Activated naive CD4-positive, alpha-beta T cell treated with anti-CD3 and anti-CD28 coated beads, Interleukin-2, amount 50 U/mL, for 24 hours (primary cell): ENCODE measurements around the gene LCE3A.
"Not testable (repeated sequence)": the region's sequence is repeated elsewhere in the genome, so short reads cannot be mapped to it uniquely, and the experiment has no call there.

Source experiments
- H3K27ac Mint-ChIP-seq: one replicate; pipeline ENCODE4 v1.8.0; 2021; ENCODE audit warnings: mild to moderate bottlenecking, mixed read lengths
- H3K27me3 Mint-ChIP-seq: one replicate; pipeline ENCODE4 v1.8.0; 2021; ENCODE audit warnings: mixed read lengths
- H3K36me3 Mint-ChIP-seq: one replicate; pipeline ENCODE4 v1.8.0; 2021; ENCODE audit warnings: mixed read lengths
- H3K4me1 Mint-ChIP-seq: one replicate; pipeline ENCODE4 v1.8.0; 2021; ENCODE audit warnings: mixed read lengths
- H3K4me3 Mint-ChIP-seq: one replicate; pipeline ENCODE4 v1.8.0; 2021; ENCODE audit warnings: mild to moderate bottlenecking, mixed read lengths
- H3K9me3 Mint-ChIP-seq: one replicate; pipeline ENCODE4 v1.8.0; 2021; ENCODE audit warnings: mixed read lengths

LCE3A gene

GRCh38 chr1:152599934-152600333 is 23.0 kb downstream of the LCE3A start, which contains the start of gene LCE3C:
Gene LCE3C (plus strand): TSS chr1:152600234. CDS start chr1:152600732, 498 bp downstream.
- Mint-ChIP-seq H3K36me3 (no peaks in the 10 kb centered on the region), H3K4me3 (no peak within 1 kb of the TSS), H3K4me1 (no peaks in the 10 kb centered on the region), H3K27ac (no peak within 1 kb of the TSS), H3K9me3 (no peaks in the 10 kb centered on the region), H3K27me3 (no peaks in the 10 kb centered on the region)

DNA sequence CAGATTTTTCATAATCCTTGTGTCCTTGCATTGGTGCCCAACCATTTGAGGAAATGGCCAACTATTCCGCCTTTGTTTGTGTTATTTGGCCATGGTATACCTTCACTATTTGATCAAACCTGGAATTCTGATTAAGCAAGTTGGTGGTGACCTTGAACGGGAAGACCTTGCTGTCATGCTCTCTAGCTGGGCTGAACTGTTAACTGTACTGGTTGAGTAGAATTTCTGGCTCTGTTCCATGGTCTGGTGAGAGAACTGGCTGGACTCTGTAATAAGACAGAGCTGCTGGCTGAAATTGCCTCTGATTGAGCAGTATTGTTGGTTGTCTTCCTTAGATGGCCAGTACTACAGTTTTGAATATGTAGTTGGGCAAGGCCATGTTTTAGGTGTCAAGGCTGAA is 25.9 kb downstream of the LCE3A start:
- no peaks in the 10 kb centered on the region for H3K27me3 Mint-ChIP-seq
- H3K36me3 Mint-ChIP-seq = no peaks in the 10 kb centered on the region
- H3K27ac Mint-ChIP-seq = no peak overlapping the region
- H3K4me3 Mint-ChIP-seq = no peak overlapping the region
- no peaks in the 10 kb centered on the region for H3K4me1 Mint-ChIP-seq
- H3K9me3 Mint-ChIP-seq = no peaks in the 10 kb centered on the region

DNA sequence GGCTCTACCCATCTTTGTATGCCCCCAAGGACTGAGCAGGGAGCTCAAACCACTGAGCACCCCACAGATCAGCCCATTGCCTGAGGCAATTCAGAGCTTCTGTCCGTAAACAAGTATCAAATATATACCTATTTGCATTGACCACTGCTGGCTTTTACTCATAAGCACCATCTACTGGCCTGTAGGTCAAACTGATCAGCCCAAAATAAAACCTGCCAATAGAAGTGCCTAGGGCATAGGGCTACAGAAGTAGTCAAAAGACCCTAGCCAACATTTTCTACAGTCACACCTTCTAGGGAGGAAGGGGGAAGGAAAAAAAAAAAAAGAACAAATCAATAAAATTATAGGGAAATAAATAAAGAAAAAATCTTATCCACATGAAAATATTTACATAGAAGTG is 37.3 kb downstream of the LCE3A start:
- H3K4me1 Mint-ChIP-seq = no peaks in the 10 kb centered on the region
- peaks cover 6% of the 10 kb centered on the region for H3K27me3 Mint-ChIP-seq
- no peaks in the 10 kb centered on the region for H3K9me3 Mint-ChIP-seq
- no peak overlapping the region for H3K4me3 Mint-ChIP-seq
- H3K27ac Mint-ChIP-seq = no peak overlapping the region
- no peaks in the 10 kb centered on the region for H3K36me3 Mint-ChIP-seq

GRCh38 chr1:152582647-152583046 is 40.3 kb downstream of the LCE3A start:
- H3K27me3 Mint-ChIP-seq = peaks cover 11% of the 10 kb centered on the region
- no peaks in the 10 kb centered on the region for H3K36me3 Mint-ChIP-seq
- no peak overlapping the region for H3K4me3 Mint-ChIP-seq
- H3K9me3 Mint-ChIP-seq = no peaks in the 10 kb centered on the region
- H3K27ac Mint-ChIP-seq = no peak overlapping the region
- H3K4me1 Mint-ChIP-seq = no peaks in the 10 kb centered on the region

GRCh38 chr1:152580433-152580832 is 42.5 kb downstream of the LCE3A start, which contains the start of gene LCE3D:
Gene LCE3D (minus strand): TSS chr1:152580516. CDS start chr1:152579936, 580 bp downstream.
- Mint-ChIP-seq H3K27me3 (peaks cover 13% of the 10 kb centered on the region), H3K4me1 (no peaks in the 10 kb centered on the region), H3K4me3 (no peak within 1 kb of the TSS), H3K9me3 (no peaks in the 10 kb centered on the region), H3K36me3 (no peaks in the 10 kb centered on the region), H3K27ac (no peak within 1 kb of the TSS)

- peaks cover 18% of the 10 kb centered on the region for H3K27me3 Mint-ChIP-seq
- H3K4me3 Mint-ChIP-seq, H3K4me1 Mint-ChIP-seq, H3K27ac Mint-ChIP-seq, H3K36me3 Mint-ChIP-seq, H3K9me3 Mint-ChIP-seq: not testable (repeated sequence)
Observed at GRCh38 chr1:152579526-152579925, 43.4 kb downstream of the LCE3A start.

DNA sequence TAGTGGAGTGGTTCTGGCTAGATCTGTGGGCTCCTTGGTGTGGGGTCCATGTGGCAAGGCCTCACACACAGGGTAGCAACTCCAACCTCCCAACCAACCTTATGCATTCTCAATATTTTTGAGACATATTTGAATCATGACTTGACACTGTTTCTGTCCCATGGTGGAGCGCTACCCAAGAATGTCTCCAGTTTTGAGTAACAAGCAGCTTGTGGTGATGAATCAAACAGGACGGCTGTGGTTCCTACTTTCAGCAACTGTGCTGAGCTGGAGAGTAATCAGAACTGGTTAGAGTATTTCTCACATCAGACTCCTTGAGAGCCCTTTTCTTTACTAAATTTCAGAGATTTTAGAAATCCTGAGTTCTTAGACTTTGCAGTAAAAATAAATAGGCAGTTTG is 45.7 kb downstream of the LCE3A start:
- H3K9me3 Mint-ChIP-seq = no peaks in the 10 kb centered on the region
- peaks cover 26% of the 10 kb centered on the region for H3K27me3 Mint-ChIP-seq
- no peaks in the 10 kb centered on the region for H3K36me3 Mint-ChIP-seq
- H3K4me3 Mint-ChIP-seq = no peak overlapping the region
- H3K4me1 Mint-ChIP-seq = no peaks in the 10 kb centered on the region
- H3K27ac Mint-ChIP-seq = no peak overlapping the region
